IMR-90 (cell line): ENCODE measurements around the gene PARP16. TPM values are rescaled to one million over a fixed set of nuclear protein-coding genes. Genes with fewer than 3 reads are reported as not detected.

Experiments used
- ATAC-seq: fragments of 200-7000 bp; cut with Tn5 transposase; 2 replicates; pipeline ENCODE4 v1.9.1; 2020; ENCODE audit warnings: low read depth, mild to moderate bottlenecking, moderate library complexity
- BruUV-seq: library from RNA; stranded (reverse); fragments of 400-500 nt; replicated peaks from 2 replicates; lab custom pipeline; 2021; lab: Mats Ljungman, UMichigan
- CTCF ChIA-PET: fragments of 300-600 bp; formaldehyde crosslinking; extraction: SDS; loops from one replicate; lab custom pipeline; 2021; ENCODE audit warnings: antibody characterized with exemption; lab: Yijun Ruan, JAX
- POLR2A ChIA-PET: fragments of 300-600 bp; sonication (Branson Sonifier 250); formaldehyde crosslinking; loops from one replicate; lab custom pipeline; 2022; ENCODE audit warnings: antibody characterized with exemption; ENCODE audit not compliant: unreplicated experiment; lab: Charles Lee
- DNase-seq: peaks from one replicate; pipeline ENCODE4 v3.0.0; 2013
- H2AFZ ChIP-seq: replicated peaks from 2 replicates; pipeline ENCODE3; 2013; ENCODE audit warnings: low read length, mild to moderate bottlenecking; ENCODE audit not compliant: poor library complexity
- H2AK5ac ChIP-seq: 2 replicates; pipeline ENCODE4 v1.6.1; 2013; ENCODE audit warnings: low read depth, low read length, inconsistent platforms
- H2AK9ac ChIP-seq: replicated peaks from 2 replicates; pipeline ENCODE3; 2013; ENCODE audit warnings: mild to moderate bottlenecking, low read depth, low read length, moderate library complexity; ENCODE audit not compliant: poor library complexity
- H2BK120ac ChIP-seq: 2 replicates; pipeline ENCODE4 v1.6.1; 2013; ENCODE audit warnings: low read depth, low read length, inconsistent platforms
- H2BK15ac ChIP-seq: 3 replicates; pipeline ENCODE4 v1.6.1; 2013; ENCODE audit warnings: low read depth, low read length, inconsistent platforms
- H2BK20ac ChIP-seq: 2 replicates; pipeline ENCODE4 v1.6.1; 2013; ENCODE audit warnings: low read depth, mild to moderate bottlenecking, inconsistent platforms, low read length, moderate library complexity
- H2BK5ac ChIP-seq: 2 replicates; pipeline ENCODE4 v1.6.1; 2013; ENCODE audit warnings: mild to moderate bottlenecking, low read depth, low read length, inconsistent platforms; ENCODE audit not compliant: poor library complexity, severe bottlenecking
- H3K14ac ChIP-seq: replicated peaks from 2 replicates; pipeline ENCODE4 v1.6.1; 2013; ENCODE audit warnings: low read depth, low read length, inconsistent platforms
- H3K18ac ChIP-seq: 2 replicates; pipeline ENCODE4 v1.6.1; 2013; ENCODE audit warnings: low read depth, low read length, control low read depth
- H3K23ac ChIP-seq: 2 replicates; pipeline ENCODE4 v1.6.1; 2013; ENCODE audit warnings: low read depth, low read length, inconsistent platforms
- H3K27ac ChIP-seq: 2 replicates; pipeline ENCODE4 v1.5.1; 2013; ENCODE audit warnings: mild to moderate bottlenecking, control low read depth, low read length; ENCODE audit not compliant: insufficient read depth
- H3K27me3 ChIP-seq: 2 replicates; pipeline ENCODE4 v1.6.1; 2013; ENCODE audit warnings: low read length; ENCODE audit not compliant: control insufficient read depth, insufficient read depth
- H3K36me3 ChIP-seq: 2 replicates; pipeline ENCODE4 v1.6.1; 2013; ENCODE audit warnings: low read length, mixed read lengths; ENCODE audit not compliant: control insufficient read depth, insufficient read depth
- H3K4ac ChIP-seq: 2 replicates; pipeline ENCODE4 v1.6.1; 2013; ENCODE audit warnings: low read depth, low read length, inconsistent platforms
- H3K4me1 ChIP-seq: 2 replicates; pipeline ENCODE4 v1.6.1; 2013; ENCODE audit warnings: low read length, mixed read lengths; ENCODE audit not compliant: control insufficient read depth, insufficient read depth
- H3K4me2 ChIP-seq: 2 replicates; pipeline ENCODE4 v1.6.1; 2013; ENCODE audit warnings: low read depth, mild to moderate bottlenecking, control low read depth, low read length, moderate library complexity
- H3K4me3 ChIP-seq: 2 replicates; pipeline ENCODE4 v1.5.1; 2013; ENCODE audit warnings: low read depth, mild to moderate bottlenecking, control low read depth, low read length, moderate library complexity; ENCODE audit not compliant: insufficient read depth
- H3K56ac ChIP-seq: 2 replicates; pipeline ENCODE4 v1.6.1; 2013; ENCODE audit warnings: low read length, inconsistent platforms; ENCODE audit not compliant: insufficient read depth; ENCODE audit errors: extremely low read depth
- H3K79me1 ChIP-seq, 2 experiments: 2 replicates each; pipeline ENCODE4 v1.6.1; 2013; ENCODE audit warnings: low read length in 2 of 2, inconsistent platforms in 1 of 2, low read depth in 1 of 2
- H3K9ac ChIP-seq: 2 replicates; pipeline ENCODE4 v1.6.1; 2013; ENCODE audit warnings: low read depth, low read length, control low read depth
- H3K9me1 ChIP-seq: 2 replicates; pipeline ENCODE4 v1.6.1; 2013; ENCODE audit warnings: low read length, inconsistent platforms; ENCODE audit not compliant: insufficient read depth
- H3K9me3 ChIP-seq: 2 replicates; pipeline ENCODE4 v1.6.1; 2013; ENCODE audit warnings: low read length; ENCODE audit not compliant: control insufficient read depth, insufficient read depth
- H4K20me1 ChIP-seq: 2 replicates; pipeline ENCODE4 v1.6.1; 2013; ENCODE audit warnings: low read length, inconsistent platforms; ENCODE audit not compliant: insufficient read depth
- H4K5ac ChIP-seq: 2 replicates; pipeline ENCODE4 v1.6.1; 2013; ENCODE audit warnings: mild to moderate bottlenecking, low read depth, low read length, control low read depth
- H4K8ac ChIP-seq, 2 experiments: 2 replicates each; pipeline ENCODE4 v1.6.1; 2013; ENCODE audit warnings: low read depth in 2 of 2, low read length in 2 of 2, control low read depth in 1 of 2, inconsistent platforms in 1 of 2
- H4K91ac ChIP-seq: 2 replicates; pipeline ENCODE4 v1.6.1; 2013; ENCODE audit warnings: low read depth, low read length, inconsistent platforms; ENCODE audit not compliant: insufficient read depth
- BHLHE40 ChIP-seq: fragments of 150-350 bp; IDR thresholded peaks from 2 replicates; pipeline ENCODE4 v1.6.1; 2016; ENCODE audit warnings: mild to moderate bottlenecking, low read depth, low read length
- FOS ChIP-seq: fragments of 150-350 bp; IDR thresholded peaks from 2 replicates; pipeline ENCODE4 v1.6.1; 2016; ENCODE audit warnings: low read depth, low read length
- MAZ ChIP-seq: IDR thresholded peaks from 2 replicates; pipeline ENCODE4 v1.6.1; 2012; ENCODE audit warnings: low read depth, mild to moderate bottlenecking, low read length, improper control_type of control experiment, moderate library complexity, borderline replicate concordance
- POLR2A ChIP-seq: IDR thresholded peaks from 2 replicates; pipeline ENCODE4 v1.6.1; 2012; ENCODE audit warnings: mild to moderate bottlenecking, low read depth, low read length
- RAD21 ChIP-seq: IDR thresholded peaks from 2 replicates; pipeline ENCODE4 v1.6.1; 2012; ENCODE audit warnings: low read length, improper control_type of control experiment
- RFX5 ChIP-seq: IDR thresholded peaks from 2 replicates; pipeline ENCODE4 v1.8.0; 2012; ENCODE audit warnings: low read depth, mild to moderate bottlenecking, low read length, moderate library complexity
- SMC3 ChIP-seq: fragments of 150-350 bp; IDR thresholded peaks from 2 replicates; pipeline ENCODE4 v1.6.1; 2016; ENCODE audit warnings: low read depth, mild to moderate bottlenecking, antibody characterized with exemption, low read length, moderate library complexity
- WGBS, 2 experiments: methylation state at CpG; one replicate each; pipeline versions ENCODE4 v1.1.5 to v1.1.7; 2013; ENCODE audit warnings: missing lambda C conversion rate in 2 of 2; ENCODE audit not compliant: insufficient read length in 1 of 2; ENCODE audit errors: extremely low coverage in 2 of 2; 5-methylcytosine and 5-hydroxymethylcytosine counted together
- dilution Hi-C: fragments of 300-500 bp; cut with HindIII; formaldehyde crosslinking; loops from one replicate; pipeline ENCODE4 v1.14.3; 2018; ENCODE audit warnings: low sequenced_read_pairs; ENCODE audit not compliant: unreplicated experiment
- in situ Hi-C: fragments of 300-500 bp; cut with MboI; formaldehyde crosslinking; loops from 3 replicates; pipeline ENCODE4 v1.14.3; 2019; ENCODE audit warnings: low sequenced_read_pairs, inconsistent platforms, mixed read lengths
- intact Hi-C: fragments of 100-400 bp; cut with micrococcal nuclease; formaldehyde crosslinking; loops from 2 replicates; pipeline ENCODE4 v1.10.0; 2022
- polyA plus RNA-seq, 3 experiments: library from polyadenylated mRNA; depleted of rRNA; stranded (reverse); fragments of >200 nt; gene quantifications; 2 replicates each; pipeline ENCODE4 v1.2.3, GENCODE V29; 2012; ENCODE audit warnings: low replicate concordance in 1 of 3
- total RNA-seq: library from RNA; depleted of rRNA; stranded (reverse); fragments of >200 nt; gene quantifications from 2 replicates; pipeline ENCODE4 v1.2.3, GENCODE V29; 2012
- TF ChIP-seq, protein P1 (sequence below): conservative IDR thresholded peaks from 2 replicates; pipeline ENCODE4 v1.5.1; 2012; ENCODE audit warnings: mild to moderate bottlenecking, low read depth, low read length, improper control_type of control experiment
- TF ChIP-seq, protein P2 (sequence below): fragments of 150-350 bp; IDR thresholded peaks from 2 replicates; pipeline ENCODE4 v1.6.1; 2017; ENCODE audit warnings: mild to moderate bottlenecking, antibody characterized with exemption, low read length, low read depth
- TF ChIP-seq, protein P3 (sequence below): fragments of 150-350 bp; IDR thresholded peaks from 2 replicates; pipeline ENCODE4 v1.6.1; 2016; ENCODE audit warnings: low read depth, mild to moderate bottlenecking, low read length, moderate library complexity, borderline replicate concordance

The PARP16 gene
- total and polyA plus RNA-seq, 2 of the 4 experiments (the other 2 are of a cell fraction), result 1.3 to 5.0 TPM

DNA sequence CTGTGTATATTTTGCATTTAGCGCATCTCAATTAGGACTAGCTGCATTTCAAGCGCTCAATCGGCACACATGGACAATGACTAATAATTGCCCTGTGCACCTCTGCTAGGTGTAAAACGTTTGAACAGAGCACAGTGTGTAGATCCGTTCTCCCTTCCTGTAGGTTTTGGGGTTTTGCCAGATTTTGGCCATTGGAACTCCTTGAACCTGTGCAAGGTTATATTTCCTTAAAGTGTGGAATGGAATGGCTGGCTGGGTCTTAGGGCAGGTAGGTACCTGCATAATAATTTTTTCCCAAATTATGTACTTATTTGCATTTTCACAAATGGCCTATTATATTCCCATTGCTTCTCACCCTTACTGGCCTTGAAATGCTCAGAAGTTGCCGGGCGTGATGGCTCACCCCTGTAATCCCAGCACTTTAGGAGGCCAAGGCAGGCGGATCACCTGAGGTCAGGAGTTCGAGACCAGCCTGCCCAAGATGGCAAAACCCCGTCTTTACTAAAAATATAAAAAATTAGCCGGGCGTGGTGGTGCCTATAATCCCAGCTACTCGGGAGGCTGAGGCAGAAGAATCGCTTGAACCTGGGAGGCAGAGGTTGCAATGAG lies 18.6 kb upstream of the PARP16 start (continued):
- no peak for TF ChIP-seq RAD21

DNA sequence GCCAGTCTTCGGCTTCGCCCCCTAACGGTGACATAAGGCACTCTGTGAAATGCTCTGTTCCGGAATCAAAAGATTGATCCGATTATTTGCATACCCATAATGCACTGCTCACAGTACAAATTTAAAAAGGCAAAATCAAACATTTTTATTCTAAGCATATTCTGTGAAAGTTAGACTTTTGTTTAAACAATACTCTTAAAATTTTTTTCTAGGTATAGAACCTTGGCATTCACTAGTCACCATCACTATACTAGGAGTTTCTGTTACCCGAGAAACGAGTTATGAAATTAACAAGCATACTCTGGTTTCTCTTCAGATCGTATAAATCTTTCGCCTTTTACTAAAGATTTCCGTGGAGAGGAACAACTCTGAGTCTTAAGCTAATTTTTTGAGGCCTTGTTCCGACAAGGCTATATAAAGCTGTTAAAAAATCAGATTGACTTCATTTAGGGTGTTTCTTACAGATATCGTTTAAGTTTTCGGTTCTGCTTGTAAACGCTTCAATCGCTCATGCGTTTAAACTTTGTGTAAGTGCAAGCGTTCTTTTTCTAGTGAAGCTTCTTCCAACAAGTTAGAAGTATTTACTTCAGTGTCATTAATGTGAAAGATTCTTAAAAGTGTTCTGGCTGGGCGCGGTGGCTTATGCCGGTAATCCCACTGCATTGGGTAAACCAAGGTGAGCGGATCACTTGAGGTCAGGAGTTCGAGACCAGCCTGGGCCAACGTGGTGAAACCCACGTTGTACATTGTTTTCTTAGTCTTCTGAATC lies 17.9 kb upstream of the PARP16 start, which contains the start of gene RNU5B-1:
TSS of gene RNU5B-1 (plus strand) at position 297 of the 769 bp plus-strand sequence.
- Histone ChIP-seq H3K4ac (peak within 1 kb of the TSS; percentile 83), H4K8ac (peak within 1 kb of the TSS; percentile 51 to 87), H3K4me3 (peak within 1 kb of the TSS; percentile 50), H3K23ac (peak within 1 kb of the TSS; percentile 39), H2BK120ac (peak within 1 kb of the TSS; percentile 38), H3K56ac (peak within 1 kb of the TSS; percentile 79), H3K9ac (peak within 1 kb of the TSS; percentile 67), H3K9me1 (0 out of 2 replicates have a peak, but pooled peaks cover under 1% of the 10 kb centered on the region), H3K9me3 (no peaks in the 10 kb centered on the region), H3K79me1 (no peaks in the 10 kb centered on the region), H2AFZ (peak within 1 kb of the TSS; percentile 90), H2BK15ac (peak within 1 kb of the TSS; percentile 4; the same call in 1 of the 3 replicates), H3K4me1 (peaks cover 4% of the 10 kb centered on the region), H4K5ac (peak within 1 kb of the TSS; percentile 65), H3K4me2 (peak within 1 kb of the TSS; percentile 90), H2BK20ac (peak within 1 kb of the TSS; percentile 11), H2AK9ac (peak within 1 kb of the TSS; percentile 0), H2BK5ac (peak within 1 kb of the TSS; percentile 97), H4K91ac (peak within 1 kb of the TSS; percentile 42), H3K27me3 (no peaks in the 10 kb centered on the region), H2AK5ac (no peak within 1 kb of the TSS), H4K20me1 (peaks cover 9% of the 10 kb centered on the region), H3K36me3 (no peaks in the 10 kb centered on the region), H3K18ac (peak within 1 kb of the TSS; percentile 50), H3K14ac (peak within 1 kb of the TSS; percentile 3), H3K27ac (peak within 1 kb of the TSS; percentile 56)
- intact Hi-C loops, result loop anchor here (1.0 kb wide), 2 partner anchors 8 to 115 kb away; partner anchors contain the start of gene RNU5A-1
- 0% methylated on average over 9 of the region's 24 CpGs; no CpG with 5 or more reads in 1 of the 2 experiments for WGBS, 2 experiments
- in situ Hi-C loops, result no loop called here
- peak; percentile 98 for DNase-seq
- peak; percentile 84 for ATAC-seq
- TSS peak; percentile 99 for BruUV-seq
- dilution Hi-C loops, result no loop called here
- POLR2A ChIA-PET, result interaction anchor here (0.5 to 1.2 kb wide), 12 partner anchors 9 to 560 kb away, joined by 3 to 11 read pairs (median 4); partner anchors contain the start of genes CLPX, IGDCC3 and PARP16
- CTCF ChIA-PET, result interaction anchor here (0.7 to 0.8 kb wide), 3 partner anchors 33 to 119 kb away, joined by 3 to 4 read pairs (median 4); partner anchors contain the start of gene CLPX
- TF ChIP-seq BHLHE40, result no peak
- TF ChIP-seq MAZ, result peak; percentile 70
- TF ChIP-seq, protein P1, sequence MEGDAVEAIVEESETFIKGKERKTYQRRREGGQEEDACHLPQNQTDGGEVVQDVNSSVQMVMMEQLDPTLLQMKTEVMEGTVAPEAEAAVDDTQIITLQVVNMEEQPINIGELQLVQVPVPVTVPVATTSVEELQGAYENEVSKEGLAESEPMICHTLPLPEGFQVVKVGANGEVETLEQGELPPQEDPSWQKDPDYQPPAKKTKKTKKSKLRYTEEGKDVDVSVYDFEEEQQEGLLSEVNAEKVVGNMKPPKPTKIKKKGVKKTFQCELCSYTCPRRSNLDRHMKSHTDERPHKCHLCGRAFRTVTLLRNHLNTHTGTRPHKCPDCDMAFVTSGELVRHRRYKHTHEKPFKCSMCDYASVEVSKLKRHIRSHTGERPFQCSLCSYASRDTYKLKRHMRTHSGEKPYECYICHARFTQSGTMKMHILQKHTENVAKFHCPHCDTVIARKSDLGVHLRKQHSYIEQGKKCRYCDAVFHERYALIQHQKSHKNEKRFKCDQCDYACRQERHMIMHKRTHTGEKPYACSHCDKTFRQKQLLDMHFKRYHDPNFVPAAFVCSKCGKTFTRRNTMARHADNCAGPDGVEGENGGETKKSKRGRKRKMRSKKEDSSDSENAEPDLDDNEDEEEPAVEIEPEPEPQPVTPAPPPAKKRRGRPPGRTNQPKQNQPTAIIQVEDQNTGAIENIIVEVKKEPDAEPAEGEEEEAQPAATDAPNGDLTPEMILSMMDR, result peak; percentile 91
- TF ChIP-seq RAD21, result peak; percentile 47
- TF ChIP-seq SMC3, result peak; percentile 39
- no peak for TF ChIP-seq FOS
- TF ChIP-seq, protein P2, sequence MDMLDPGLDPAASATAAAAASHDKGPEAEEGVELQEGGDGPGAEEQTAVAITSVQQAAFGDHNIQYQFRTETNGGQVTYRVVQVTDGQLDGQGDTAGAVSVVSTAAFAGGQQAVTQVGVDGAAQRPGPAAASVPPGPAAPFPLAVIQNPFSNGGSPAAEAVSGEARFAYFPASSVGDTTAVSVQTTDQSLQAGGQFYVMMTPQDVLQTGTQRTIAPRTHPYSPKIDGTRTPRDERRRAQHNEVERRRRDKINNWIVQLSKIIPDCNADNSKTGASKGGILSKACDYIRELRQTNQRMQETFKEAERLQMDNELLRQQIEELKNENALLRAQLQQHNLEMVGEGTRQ, result 0 out of 2 replicates have a peak, but pooled peaks have one; percentile 15
- TF ChIP-seq POLR2A, result peak; percentile 100
- TF ChIP-seq RFX5, result no peak
- TF ChIP-seq, protein P3, sequence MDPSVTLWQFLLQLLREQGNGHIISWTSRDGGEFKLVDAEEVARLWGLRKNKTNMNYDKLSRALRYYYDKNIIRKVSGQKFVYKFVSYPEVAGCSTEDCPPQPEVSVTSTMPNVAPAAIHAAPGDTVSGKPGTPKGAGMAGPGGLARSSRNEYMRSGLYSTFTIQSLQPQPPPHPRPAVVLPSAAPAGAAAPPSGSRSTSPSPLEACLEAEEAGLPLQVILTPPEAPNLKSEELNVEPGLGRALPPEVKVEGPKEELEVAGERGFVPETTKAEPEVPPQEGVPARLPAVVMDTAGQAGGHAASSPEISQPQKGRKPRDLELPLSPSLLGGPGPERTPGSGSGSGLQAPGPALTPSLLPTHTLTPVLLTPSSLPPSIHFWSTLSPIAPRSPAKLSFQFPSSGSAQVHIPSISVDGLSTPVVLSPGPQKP, result no peak
